Duodenal mucosa (tissue), 2 donors: Measurements from ENCODE around the gene MED15.
A peak's percentile ranks its signal among the peaks of the same experiment; 100 is the strongest.

Source experiments
- H3K27ac ChIP-seq: one replicate; pipeline ENCODE4 v1.7.0; 2013; ENCODE audit warnings: low read depth, low read length
- H3K27me3 ChIP-seq, 2 donors: one replicate each; pipeline ENCODE4 v1.7.0; 2013; ENCODE audit warnings: low read length in 2 of 2, control low read depth in 1 of 2; ENCODE audit not compliant: insufficient read depth in 2 of 2, control insufficient read depth in 1 of 2
- H3K36me3 ChIP-seq, 2 donors: one replicate each; pipeline ENCODE4 v1.7.0; 2013; ENCODE audit warnings: low read length in 2 of 2, control low read depth in 1 of 2; ENCODE audit not compliant: insufficient read depth in 2 of 2, control insufficient read depth in 1 of 2
- H3K4me1 ChIP-seq, 2 donors: one replicate each; pipeline ENCODE4 v1.7.0; 2013; ENCODE audit warnings: low read length in 2 of 2, control low read depth in 1 of 2; ENCODE audit not compliant: insufficient read depth in 2 of 2, control insufficient read depth in 1 of 2
- H3K4me3 ChIP-seq, 2 donors: one replicate each; pipeline ENCODE4 v1.7.0; 2013; ENCODE audit warnings: low read length in 2 of 2, low read depth in 1 of 2
- H3K9ac ChIP-seq, 2 donors: one replicate each; pipeline ENCODE4 v1.7.0; 2013; ENCODE audit warnings: low read length in 2 of 2, low read depth in 1 of 2
- H3K9me3 ChIP-seq, 2 donors: one replicate each; pipeline ENCODE4 v1.7.0; 2013; ENCODE audit warnings: low read length in 2 of 2, control low read depth in 1 of 2; ENCODE audit not compliant: control insufficient read depth in 1 of 2

Gene MED15

DNA sequence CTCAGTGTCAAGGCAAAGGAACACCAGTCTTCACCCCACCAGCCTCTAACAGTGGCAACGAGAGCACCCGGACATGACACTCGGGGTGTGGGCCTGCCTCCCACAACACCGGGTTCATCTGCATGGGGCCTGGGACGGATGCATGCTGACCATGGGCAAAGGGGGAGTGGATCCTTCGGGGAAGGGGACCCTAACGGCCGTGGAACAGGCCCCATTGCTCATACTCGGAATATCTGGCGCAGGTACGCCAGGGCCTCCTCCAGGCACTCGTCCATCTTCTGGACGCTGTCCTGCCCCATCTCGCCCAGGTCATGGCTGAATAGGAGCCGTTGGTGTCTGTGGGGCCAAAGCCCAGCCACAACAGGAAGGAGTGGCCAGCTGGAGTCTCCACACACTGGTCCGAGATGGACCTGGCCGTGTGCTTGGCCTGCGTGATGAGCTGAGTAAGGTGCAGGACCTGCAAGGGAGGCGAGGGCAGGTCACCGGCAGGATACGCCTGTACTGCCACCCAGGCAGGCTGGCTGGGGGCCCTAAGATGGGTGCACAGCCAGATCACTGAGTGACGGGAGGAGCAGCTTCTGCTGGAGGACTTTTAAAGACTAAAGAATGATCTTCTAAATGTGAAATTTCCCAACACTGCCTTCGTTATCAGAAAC is 96.8 kb downstream of the MED15 start:
- H3K27me3 ChIP-seq: peaks cover 0 to 2% of the 10 kb centered on the region in 2 donors
- H3K4me1 ChIP-seq: peaks cover 13 to 19% of the 10 kb centered on the region in 2 donors
- H3K9ac ChIP-seq: no peak overlapping the region
- no peak overlapping the region for H3K27ac ChIP-seq
- H3K4me3 ChIP-seq: no peak overlapping the region
- no peaks in the 10 kb centered on the region for H3K9me3 ChIP-seq
- H3K36me3 ChIP-seq: no peaks in the 10 kb centered on the region

- H3K36me3 ChIP-seq: no peaks in the 10 kb centered on the region
- no peak overlapping the region for H3K4me3 ChIP-seq
- H3K4me1 ChIP-seq: peaks cover 13 to 19% of the 10 kb centered on the region in 2 donors
- H3K9ac ChIP-seq: no peak overlapping the region
- no peak overlapping the region for H3K27ac ChIP-seq
- no peaks in the 10 kb centered on the region for H3K9me3 ChIP-seq
- peaks cover 0 to 2% of the 10 kb centered on the region in 2 donors for H3K27me3 ChIP-seq
Observed at GRCh38 chr22:20604776-20605221, 97.4 kb downstream of the MED15 start.

DNA sequence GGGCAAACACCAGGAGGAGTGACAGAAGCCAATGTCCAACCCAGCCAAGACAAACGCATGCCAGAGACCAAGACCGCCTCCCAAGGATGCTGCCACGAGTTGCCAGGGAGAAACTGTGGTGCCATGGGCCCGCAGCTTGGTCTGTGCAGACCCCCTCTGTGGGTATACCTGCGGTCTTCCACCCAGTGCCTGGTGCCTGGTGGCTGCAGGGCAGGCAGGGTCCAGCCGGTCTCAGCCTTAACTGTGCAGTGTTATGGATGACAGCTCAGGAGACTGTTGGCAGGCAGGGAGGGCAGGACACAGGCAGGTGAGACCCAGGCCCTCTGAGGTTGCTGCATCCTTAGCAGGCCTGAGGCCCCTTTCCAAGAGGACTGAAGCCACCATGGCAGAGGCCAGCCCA is 97.9 kb downstream of the MED15 start:
- Histone ChIP-seq H3K27ac (no peak overlapping the region), H3K9me3 (no peaks in the 10 kb centered on the region), H3K4me3 (no peak overlapping the region), H3K27me3 (peaks cover 0 to 2% of the 10 kb centered on the region in 2 donors), H3K4me1 (peaks cover 13 to 19% of the 10 kb centered on the region in 2 donors), H3K36me3 (no peaks in the 10 kb centered on the region), H3K9ac (no peak overlapping the region)

GRCh38 chr22:20606041-20606783 is 98.8 kb downstream of the MED15 start:
- H3K27ac ChIP-seq: no peak overlapping the region
- H3K36me3 ChIP-seq: no peaks in the 10 kb centered on the region
- H3K9ac ChIP-seq: peak overlapping the region in 1 of 2 donors; percentile 18
- H3K4me1 ChIP-seq: peaks cover 13 to 19% of the 10 kb centered on the region in 2 donors
- H3K4me3 ChIP-seq: no peak overlapping the region
- H3K9me3 ChIP-seq: no peaks in the 10 kb centered on the region
- peaks cover 0 to 2% of the 10 kb centered on the region in 2 donors for H3K27me3 ChIP-seq

- no peak overlapping the region for H3K27ac ChIP-seq
- no peak overlapping the region for H3K4me3 ChIP-seq
- peaks cover 13 to 19% of the 10 kb centered on the region in 2 donors for H3K4me1 ChIP-seq
- no peaks in the 10 kb centered on the region for H3K36me3 ChIP-seq
- H3K27me3 ChIP-seq: peaks cover 0 to 2% of the 10 kb centered on the region in 2 donors
- H3K9me3 ChIP-seq: no peaks in the 10 kb centered on the region
- peak overlapping the region in 1 of 2 donors; percentile 18 for H3K9ac ChIP-seq
Observed at GRCh38 chr22:20606784-20607128, 99.3 kb downstream of the MED15 start.

DNA sequence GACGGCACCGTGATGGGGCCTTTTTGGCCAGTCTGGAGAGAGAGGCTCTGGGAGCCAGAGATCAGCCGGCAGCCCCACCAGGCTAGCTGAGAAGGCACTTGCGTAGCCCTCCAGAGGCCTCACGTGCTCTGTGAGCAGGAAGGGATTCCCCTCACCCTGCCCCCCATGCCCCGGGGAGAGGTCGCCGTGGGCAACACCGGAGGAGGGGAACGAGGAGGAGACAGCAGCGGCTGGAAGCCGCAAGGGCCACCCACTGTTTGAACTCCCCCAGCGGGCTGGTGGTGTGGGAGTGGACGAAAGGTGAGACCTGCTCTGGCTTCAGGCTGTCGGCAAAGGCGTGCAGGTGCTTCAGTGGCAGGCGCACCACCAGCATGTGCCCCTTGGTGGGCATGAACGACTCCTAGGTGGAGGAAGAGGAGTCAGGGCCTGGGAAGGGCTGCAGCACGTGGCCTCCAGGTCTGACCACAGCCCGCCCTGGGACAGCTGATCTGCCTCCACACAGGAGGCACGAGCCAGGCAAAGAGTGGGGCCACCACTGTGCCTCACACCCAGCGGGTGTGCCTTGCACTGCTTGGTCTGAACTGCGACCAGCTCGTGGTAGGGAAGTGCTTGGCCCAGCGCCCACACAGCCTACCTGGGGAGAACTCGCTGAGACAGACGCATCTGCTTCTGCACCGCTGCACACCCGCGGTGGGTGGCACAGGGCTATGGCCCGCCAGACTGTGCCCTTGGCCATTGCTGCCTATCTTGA is 99.9 kb downstream of the MED15 start:
- Histone ChIP-seq H3K27ac (no peak overlapping the region), H3K27me3 (peaks cover 0 to 2% of the 10 kb centered on the region in 2 donors), H3K4me3 (no peak overlapping the region), H3K9me3 (no peaks in the 10 kb centered on the region), H3K4me1 (peaks cover 13 to 19% of the 10 kb centered on the region in 2 donors), H3K9ac (no peak overlapping the region), H3K36me3 (no peaks in the 10 kb centered on the region)

GRCh38 chr22:20610243-20610686 is 102.9 kb downstream of the MED15 start:
- peaks cover 13 to 19% of the 10 kb centered on the region in 2 donors for H3K4me1 ChIP-seq
- no peak overlapping the region for H3K4me3 ChIP-seq
- H3K36me3 ChIP-seq: no peaks in the 10 kb centered on the region
- no peak overlapping the region for H3K27ac ChIP-seq
- H3K9me3 ChIP-seq: no peaks in the 10 kb centered on the region
- peaks cover 0 to 2% of the 10 kb centered on the region in 2 donors for H3K27me3 ChIP-seq
- H3K9ac ChIP-seq: no peak overlapping the region

- Histone ChIP-seq H3K27ac (no peak overlapping the region), H3K36me3 (no peaks in the 10 kb centered on the region), H3K9ac (no peak overlapping the region), H3K4me3 (no peak overlapping the region), H3K27me3 (peaks cover 0 to 2% of the 10 kb centered on the region in 2 donors), H3K9me3 (no peaks in the 10 kb centered on the region), H3K4me1 (peaks cover 13 to 19% of the 10 kb centered on the region in 2 donors)
Observed at GRCh38 chr22:20610757-20611156, 103.3 kb downstream of the MED15 start.

- peaks cover 8 to 14% of the 10 kb centered on the region in 2 donors for H3K4me1 ChIP-seq
- peaks cover 0 to 2% of the 10 kb centered on the region in 2 donors for H3K27me3 ChIP-seq
- no peak overlapping the region for H3K4me3 ChIP-seq
- no peak overlapping the region for H3K27ac ChIP-seq
- H3K9ac ChIP-seq: no peak overlapping the region
- no peaks in the 10 kb centered on the region for H3K9me3 ChIP-seq
- H3K36me3 ChIP-seq: no peaks in the 10 kb centered on the region
Observed at GRCh38 chr22:20611418-20611817, 104.0 kb downstream of the MED15 start.

DNA sequence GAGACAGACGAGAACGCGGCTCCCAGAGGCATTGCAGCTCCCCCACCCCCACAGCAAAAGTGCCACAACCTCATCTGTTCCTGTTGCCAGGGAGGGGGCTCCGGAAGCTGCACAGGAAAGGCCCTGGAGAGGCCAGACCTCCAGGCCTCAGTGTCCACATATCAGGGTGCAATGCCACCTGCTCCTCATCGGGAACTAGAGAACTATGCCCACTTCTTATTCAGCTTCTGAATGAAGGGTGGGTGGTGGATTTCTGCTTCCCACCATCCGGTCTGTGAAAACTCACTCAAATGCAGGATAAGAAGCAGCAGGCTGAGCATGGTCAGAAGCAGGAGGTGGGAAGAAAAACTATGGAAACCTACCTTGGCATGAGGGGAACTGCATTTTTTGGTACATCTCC is 105.9 kb downstream of the MED15 start:
- Histone ChIP-seq H3K36me3 (no peaks in the 10 kb centered on the region), H3K27me3 (no peaks in the 10 kb centered on the region), H3K4me3 (no peak overlapping the region), H3K27ac (no peak overlapping the region), H3K9me3 (no peaks in the 10 kb centered on the region), H3K9ac (no peak overlapping the region), H3K4me1 (no peaks in the 10 kb centered on the region)
